Esophagus muscularis mucosa (tissue), 3 donors: Measurements from ENCODE around the gene WWOX.

Source experiments
- EP300 ChIP-seq: sonication (generic); formaldehyde crosslinking; IDR thresholded peaks from one replicate; pipeline ENCODE4 v1.6.1; 2017; ENCODE audit warnings: antibody characterized with exemption
- TF ChIP-seq, protein P1 (sequence below), 3 experiments: fragments of 200-600 bp in 2 of 3; fragments of 450-650 bp in 1 of 3; sonication (generic) in 2 of 3; IDR thresholded peaks; one replicate each; pipeline ENCODE4 v1.5.1; 2017 to 2019; ENCODE audit warnings: antibody characterized with exemption in 3 of 3, mild to moderate bottlenecking in 2 of 3, moderate library complexity in 1 of 3

- TF ChIP-seq, protein P1, sequence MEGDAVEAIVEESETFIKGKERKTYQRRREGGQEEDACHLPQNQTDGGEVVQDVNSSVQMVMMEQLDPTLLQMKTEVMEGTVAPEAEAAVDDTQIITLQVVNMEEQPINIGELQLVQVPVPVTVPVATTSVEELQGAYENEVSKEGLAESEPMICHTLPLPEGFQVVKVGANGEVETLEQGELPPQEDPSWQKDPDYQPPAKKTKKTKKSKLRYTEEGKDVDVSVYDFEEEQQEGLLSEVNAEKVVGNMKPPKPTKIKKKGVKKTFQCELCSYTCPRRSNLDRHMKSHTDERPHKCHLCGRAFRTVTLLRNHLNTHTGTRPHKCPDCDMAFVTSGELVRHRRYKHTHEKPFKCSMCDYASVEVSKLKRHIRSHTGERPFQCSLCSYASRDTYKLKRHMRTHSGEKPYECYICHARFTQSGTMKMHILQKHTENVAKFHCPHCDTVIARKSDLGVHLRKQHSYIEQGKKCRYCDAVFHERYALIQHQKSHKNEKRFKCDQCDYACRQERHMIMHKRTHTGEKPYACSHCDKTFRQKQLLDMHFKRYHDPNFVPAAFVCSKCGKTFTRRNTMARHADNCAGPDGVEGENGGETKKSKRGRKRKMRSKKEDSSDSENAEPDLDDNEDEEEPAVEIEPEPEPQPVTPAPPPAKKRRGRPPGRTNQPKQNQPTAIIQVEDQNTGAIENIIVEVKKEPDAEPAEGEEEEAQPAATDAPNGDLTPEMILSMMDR (IDR thresholded peaks at IDR 0.05), result no peak
- no peak for TF ChIP-seq EP300
These were observed 178.0 kb downstream of the WWOX start for GRCh38 chr16:78277321-78278055.
